ENCODE results near the gene OR8H2.
"Not testable (repeated sequence)": the region's sequence is repeated elsewhere in the genome, so short reads cannot be mapped to it uniquely, and the experiment has no call there.

Gene OR8H2, protein sequence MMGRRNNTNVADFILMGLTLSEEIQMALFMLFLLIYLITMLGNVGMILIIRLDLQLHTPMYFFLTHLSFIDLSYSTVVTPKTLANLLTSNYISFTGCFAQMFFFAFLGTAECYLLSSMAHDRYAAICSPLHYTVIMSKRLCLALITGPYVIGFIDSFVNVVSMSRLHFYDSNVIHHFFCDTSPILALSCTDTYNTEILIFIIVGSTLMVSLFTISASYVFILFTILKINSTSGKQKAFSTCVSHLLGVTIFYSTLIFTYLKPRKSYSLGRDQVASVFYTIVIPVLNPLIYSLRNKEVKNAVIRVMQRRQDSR

DNA sequence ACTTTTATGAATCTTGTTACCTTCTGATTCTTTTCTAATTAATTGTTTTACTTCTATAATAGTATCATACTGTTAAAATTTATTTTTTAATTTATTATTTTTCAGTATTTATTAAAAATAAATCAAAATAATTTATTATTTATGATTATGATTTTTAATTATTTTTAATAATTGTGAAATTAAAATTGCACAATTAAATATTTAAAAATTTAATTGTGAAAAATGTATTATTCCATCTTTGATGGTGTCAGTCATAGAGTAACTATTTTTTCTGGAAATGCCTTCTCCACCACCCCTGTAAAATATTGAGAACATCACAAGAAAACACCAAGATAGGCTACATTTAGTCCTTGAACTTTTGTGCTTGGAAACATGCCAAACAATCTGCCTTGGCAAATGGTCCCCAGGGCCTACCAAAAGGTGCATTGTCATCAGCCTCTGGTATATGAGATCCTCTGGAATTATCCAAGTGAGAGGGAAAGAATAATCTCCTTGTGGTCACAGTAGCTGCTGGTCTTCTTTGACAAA, at the start of gene OR8H2:
Gene OR8H2 (plus strand): TSS at position 478 of the 528 bp plus-strand sequence. CDS start 1,356 bp downstream, outside the sequence.
- no peak for DNase-seq

DNA sequence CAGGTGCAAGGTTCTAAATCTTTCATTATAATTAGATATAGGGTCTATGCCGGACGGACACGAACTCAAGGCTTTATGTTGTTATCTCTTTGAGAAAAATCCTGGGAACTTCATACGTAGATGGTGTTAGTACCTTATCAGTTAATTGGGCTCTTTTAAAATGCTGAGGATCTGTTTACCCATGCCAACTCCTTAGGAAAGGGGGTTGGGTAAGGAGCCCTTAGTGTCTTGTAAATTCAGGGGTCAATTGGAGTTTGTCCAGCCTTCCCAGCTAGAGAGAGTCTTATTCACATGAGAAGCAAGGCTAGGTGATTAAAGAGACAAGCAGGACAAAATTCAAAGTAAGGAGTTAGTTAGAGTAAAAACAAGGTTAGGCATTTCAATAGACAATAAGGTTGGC, 47.1 kb upstream of the OR8H2 start:
- DNase-seq = not testable (repeated sequence)

DNA sequence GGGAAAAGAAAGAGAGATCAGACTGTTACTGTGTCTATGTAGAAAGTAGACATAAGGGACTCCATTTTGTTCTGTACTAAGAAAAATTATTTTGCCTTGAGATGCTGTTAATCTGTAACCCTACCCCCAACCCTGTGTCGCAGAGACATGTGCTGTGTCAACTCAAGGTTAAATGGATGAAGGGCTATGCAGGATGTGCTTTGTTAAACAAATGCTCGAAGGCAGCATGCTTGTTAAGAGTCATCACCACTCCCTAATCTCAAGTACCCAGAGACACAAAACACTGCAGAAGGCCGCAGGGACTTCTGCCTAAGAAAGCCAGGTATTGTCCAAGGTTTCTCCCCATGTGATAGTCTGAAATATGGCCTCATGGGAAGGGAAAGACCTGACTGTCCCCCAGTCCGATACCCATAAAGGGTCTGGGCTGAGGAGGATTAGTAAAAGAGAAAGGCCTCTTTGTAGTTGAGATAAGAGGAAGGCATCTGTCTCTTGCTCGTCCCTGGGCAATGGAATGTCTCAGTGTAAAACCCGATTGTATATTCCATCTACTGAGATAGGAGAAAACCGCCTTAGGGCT, 45.7 kb upstream of the OR8H2 start:
- not testable (repeated sequence) for DNase-seq

DNA sequence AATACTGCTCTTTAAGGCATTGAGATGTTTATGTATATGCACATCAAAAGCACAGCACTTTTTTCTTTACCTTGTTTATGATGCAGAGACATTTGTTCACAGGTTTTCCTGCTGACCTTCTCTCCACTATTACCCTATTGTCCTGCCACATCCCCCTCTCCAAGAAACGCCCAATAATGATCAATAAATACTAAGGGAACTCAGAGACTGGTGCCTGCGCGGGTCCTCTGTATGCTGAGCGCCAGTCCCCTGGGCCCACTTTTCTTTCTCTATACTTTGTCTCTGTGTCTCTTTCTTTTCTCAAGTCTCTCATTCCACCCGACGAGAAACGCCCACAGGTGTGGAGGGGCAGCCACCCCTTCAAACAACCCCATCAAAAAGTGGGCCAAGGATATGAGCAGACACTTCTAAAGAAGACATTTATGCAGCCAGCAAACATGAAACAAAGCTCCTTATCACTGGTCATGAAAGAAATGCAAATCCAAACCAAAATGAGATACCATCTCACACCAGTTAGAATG, 45.2 kb upstream of the OR8H2 start:
- DNase-seq = not testable (repeated sequence)

- DNase-seq = no peak
These were observed 36.5 kb upstream of the OR8H2 start for GRCh38 chr11:56066980-56067379.

GRCh38 chr11:56089697-56090096, 13.8 kb upstream of the OR8H2 start:
- DNase-seq = no peak

DNA sequence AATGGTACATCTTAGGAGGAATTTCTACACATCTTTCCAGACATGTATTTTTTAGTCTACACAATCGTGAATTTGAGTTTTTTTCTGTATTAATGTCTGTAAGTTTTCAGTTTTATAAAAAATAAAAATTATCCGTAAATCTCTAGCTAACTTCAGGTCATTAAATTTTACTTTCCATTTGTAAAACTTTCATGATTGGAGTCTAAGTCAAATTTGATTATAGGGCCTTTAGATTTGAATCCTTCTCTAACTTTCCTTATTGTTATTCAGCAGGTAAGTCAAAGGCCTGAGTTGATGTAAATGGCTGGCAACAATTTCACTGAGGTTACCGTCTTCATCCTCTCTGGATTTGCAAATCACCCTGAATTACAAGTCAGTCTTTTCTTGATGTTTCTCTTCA, 10.5 kb upstream of the OR8H2 start, which contains the start of gene OR8I2:
Gene OR8I2 (plus strand): TSS at position 301 of the 400 bp plus-strand sequence. CDS start 0 bp downstream, at position 301.
- DNase-seq = no peak

- DNase-seq = no peak
These were observed 18.6 kb downstream of the OR8H2 start, which contains the start of gene OR8H3 for GRCh38 chr11:56122073-56122472. OR8H3 (plus strand) TSS chr11:56122373; CDS start chr11:56122373, 0 bp downstream.

GRCh38 chr11:56140151-56140661, 36.7 kb downstream of the OR8H2 start, which contains the start of gene OR8J3:
OR8J3 (minus strand) TSS chr11:56140201; CDS start chr11:56137718, 2,483 bp downstream.
- DNase-seq = no peak

GRCh38 chr11:56143681-56144080, 40.2 kb downstream of the OR8H2 start:
- DNase-seq = not testable (repeated sequence)

DNA sequence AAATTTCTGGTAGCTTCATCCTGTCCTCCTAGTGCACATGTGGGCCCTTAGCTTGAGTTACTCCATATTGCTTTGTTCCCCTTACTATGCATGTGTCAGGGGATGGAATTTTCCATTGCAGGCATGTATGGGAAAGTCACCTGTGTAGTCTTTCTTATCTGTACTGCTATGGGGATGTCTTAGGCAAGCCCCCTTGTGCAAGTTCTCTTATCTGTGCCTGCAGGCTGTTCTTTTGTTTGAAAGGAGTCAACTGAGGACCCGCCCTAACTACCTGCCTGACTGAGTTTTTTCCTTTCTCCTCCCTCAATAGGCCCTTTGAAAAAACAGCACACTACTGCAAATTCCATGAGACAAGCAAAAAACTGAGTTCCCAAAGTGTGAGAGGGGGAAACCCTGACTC, 47.9 kb downstream of the OR8H2 start:
- no peak for DNase-seq

DNA sequence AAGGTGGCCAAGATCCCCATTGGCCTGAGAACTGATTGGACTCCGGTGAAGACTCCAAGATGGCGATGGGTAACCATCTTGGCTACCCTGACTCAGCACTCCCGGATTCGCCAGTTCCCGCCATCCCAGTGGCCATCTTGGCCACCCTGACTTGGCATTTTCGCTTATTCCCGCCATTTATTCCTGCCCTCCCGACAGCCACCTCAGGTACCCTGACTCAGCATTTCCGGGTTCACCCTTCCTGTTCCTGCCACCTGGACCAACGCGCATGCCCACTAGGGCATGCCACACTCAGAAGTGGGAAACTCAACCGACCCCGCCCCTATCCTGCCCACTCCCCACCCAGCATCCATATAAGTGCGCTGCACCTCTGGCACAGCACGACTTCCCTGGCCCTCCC, 48.8 kb downstream of the OR8H2 start:
- no peak for DNase-seq

All from activated CD8-positive, alpha-beta memory T cell treated with anti-CD3 and anti-CD28 coated beads, Interleukin-2, amount 50 U/mL, for 48 hours (primary cell).